Limb (tissue), 2 donors: Measurements from ENCODE around the gene CSTPP1.
"Not testable (repeated sequence)": the region's sequence is repeated elsewhere in the genome, so short reads cannot be mapped to it uniquely, and the experiment has no call there.

Source experiments
- DNase-seq, 2 donors: peaks; one replicate each; pipeline ENCODE4 v3.0.0-alpha.2; 2016; ENCODE audit errors: extremely low spot score in 2 of 2

CSTPP1 gene

GRCh38 chr11:47096871-47097270 is 160.3 kb downstream of the CSTPP1 start:
- DNase-seq, result not testable (repeated sequence)

GRCh38 chr11:47098223-47098622 is 161.7 kb downstream of the CSTPP1 start:
- not testable (repeated sequence) for DNase-seq

- DNase-seq, result no peak
Observed at GRCh38 chr11:47099214-47099917, 162.8 kb downstream of the CSTPP1 start.

GRCh38 chr11:47099918-47100315 is 163.4 kb downstream of the CSTPP1 start:
- DNase-seq, result no peak

GRCh38 chr11:47101406-47101805 is 164.8 kb downstream of the CSTPP1 start:
- no peak for DNase-seq

- DNase-seq, result peak; percentile 46 to 50
Observed at GRCh38 chr11:47104261-47104950, 167.8 kb downstream of the CSTPP1 start.

GRCh38 chr11:47105541-47105940 is 169.0 kb downstream of the CSTPP1 start:
- DNase-seq, result no peak

- DNase-seq, result no peak
Observed at GRCh38 chr11:47105974-47106373, 169.4 kb downstream of the CSTPP1 start.

- no peak for DNase-seq
Observed at GRCh38 chr11:47106798-47107411, 170.3 kb downstream of the CSTPP1 start.

- DNase-seq, result no peak
Observed at GRCh38 chr11:47107744-47108143, 171.2 kb downstream of the CSTPP1 start.

GRCh38 chr11:47108214-47108613 is 171.7 kb downstream of the CSTPP1 start:
- DNase-seq, result no peak

- peak in 1 of 2 donors; percentile 22 for DNase-seq
Observed at GRCh38 chr11:47109051-47109726, 172.6 kb downstream of the CSTPP1 start.

- no peak for DNase-seq
Observed at GRCh38 chr11:47109727-47110246, 173.2 kb downstream of the CSTPP1 start.

GRCh38 chr11:47111318-47111804 is 174.8 kb downstream of the CSTPP1 start:
- no peak for DNase-seq

- DNase-seq, result not testable (repeated sequence)
Observed at GRCh38 chr11:47112941-47113340, 176.4 kb downstream of the CSTPP1 start.

GRCh38 chr11:47118958-47119688 is 182.6 kb downstream of the CSTPP1 start:
- not testable (repeated sequence) for DNase-seq

- no peak for DNase-seq
Observed at GRCh38 chr11:47121056-47121455, 184.5 kb downstream of the CSTPP1 start.

- no peak for DNase-seq
Observed at GRCh38 chr11:47121731-47122130, 185.2 kb downstream of the CSTPP1 start.

- DNase-seq, result no peak
Observed at GRCh38 chr11:47123094-47123493, 186.5 kb downstream of the CSTPP1 start.

- no peak for DNase-seq
Observed at GRCh38 chr11:47124675-47125074, 188.1 kb downstream of the CSTPP1 start.

GRCh38 chr11:47125083-47125482 is 188.5 kb downstream of the CSTPP1 start:
- no peak for DNase-seq
